GM15510 (cell line): ENCODE data around the gene EML6.

Source experiments
- POLR2A ChIP-seq: IDR thresholded peaks from 3 replicates; pipeline ENCODE4 v1.6.1; 2011; ENCODE audit warnings: borderline replicate concordance; ENCODE audit not compliant: insufficient read length; ENCODE audit errors: extremely low read depth

EML6 gene

DNA sequence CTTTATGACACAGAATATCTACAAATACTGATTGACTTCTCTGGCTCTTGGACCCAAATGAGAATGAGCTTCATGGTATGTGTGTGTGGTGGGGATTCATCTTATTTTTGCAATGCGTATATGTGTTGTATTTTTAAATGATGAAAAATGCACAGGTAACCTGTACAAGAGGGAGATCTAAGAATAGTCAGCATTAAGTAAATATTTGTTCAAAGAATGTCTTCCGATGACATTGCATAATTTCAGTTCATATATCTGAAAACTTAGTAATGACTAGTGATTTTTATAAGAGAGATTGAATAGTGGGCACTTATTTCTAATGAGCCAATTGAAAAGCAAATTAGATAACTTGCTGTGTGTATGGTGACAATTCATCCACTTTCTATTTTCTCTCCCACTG, 66.4 kb downstream of the EML6 start:
- no peak for TF ChIP-seq POLR2A

DNA sequence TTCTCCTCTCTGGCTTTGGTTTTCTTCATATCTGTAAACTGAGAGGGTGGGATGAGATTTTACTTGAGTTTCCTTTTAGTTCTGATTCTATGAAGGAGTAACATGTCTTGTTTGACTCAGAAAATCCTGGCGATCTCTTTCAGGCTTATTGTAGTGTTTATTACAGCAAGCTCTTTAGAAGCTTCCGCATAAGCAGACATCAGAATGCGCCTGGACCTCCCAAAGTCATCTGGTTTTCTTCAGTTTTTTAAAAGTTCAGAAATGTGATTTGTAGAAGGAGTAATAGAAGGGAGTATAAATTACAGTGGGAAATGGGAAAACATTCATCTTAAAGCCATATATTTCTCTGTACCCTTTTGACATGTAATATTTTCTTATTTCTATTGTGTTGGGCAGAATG, 68.4 kb downstream of the EML6 start:
- no peak for TF ChIP-seq POLR2A

DNA sequence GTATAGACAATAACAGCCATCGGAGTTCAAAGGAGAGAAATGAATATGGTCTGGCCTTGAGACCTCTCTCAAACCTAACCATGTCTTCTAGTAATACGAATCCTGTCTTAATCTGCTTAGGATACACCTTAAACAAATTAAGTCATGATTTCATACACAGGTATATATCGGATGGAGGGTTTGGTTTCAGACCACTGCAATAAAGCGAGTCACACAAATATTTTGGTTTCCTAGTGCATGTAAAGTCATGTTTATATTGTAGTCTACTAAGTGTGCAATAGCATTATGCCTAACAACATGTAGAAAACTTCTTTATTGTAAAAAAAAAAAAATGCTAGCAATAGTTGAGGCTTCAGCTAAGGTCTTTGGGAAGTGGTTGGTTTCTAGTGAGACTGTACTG, 73.8 kb downstream of the EML6 start:
- no peak for TF ChIP-seq POLR2A

DNA sequence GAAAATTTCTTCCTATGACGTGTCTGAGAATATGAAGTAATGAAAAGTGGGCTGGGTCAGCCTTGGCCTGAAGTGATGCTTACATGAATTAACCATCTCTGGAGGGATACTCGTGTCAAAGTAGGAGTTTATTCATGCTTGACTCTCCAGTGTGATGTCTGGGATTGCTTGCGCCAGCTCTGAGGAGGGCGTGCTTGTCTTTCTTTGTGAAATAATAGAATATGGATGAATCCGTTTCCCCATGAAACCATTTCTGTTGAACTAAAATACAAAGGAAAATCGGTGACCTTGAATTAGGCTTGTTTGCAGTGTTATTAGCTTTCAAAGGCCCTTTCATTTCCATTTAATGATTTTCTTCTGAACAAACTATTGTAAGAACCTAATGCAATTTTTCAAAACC, 77.9 kb downstream of the EML6 start:
- TF ChIP-seq POLR2A: no peak

DNA sequence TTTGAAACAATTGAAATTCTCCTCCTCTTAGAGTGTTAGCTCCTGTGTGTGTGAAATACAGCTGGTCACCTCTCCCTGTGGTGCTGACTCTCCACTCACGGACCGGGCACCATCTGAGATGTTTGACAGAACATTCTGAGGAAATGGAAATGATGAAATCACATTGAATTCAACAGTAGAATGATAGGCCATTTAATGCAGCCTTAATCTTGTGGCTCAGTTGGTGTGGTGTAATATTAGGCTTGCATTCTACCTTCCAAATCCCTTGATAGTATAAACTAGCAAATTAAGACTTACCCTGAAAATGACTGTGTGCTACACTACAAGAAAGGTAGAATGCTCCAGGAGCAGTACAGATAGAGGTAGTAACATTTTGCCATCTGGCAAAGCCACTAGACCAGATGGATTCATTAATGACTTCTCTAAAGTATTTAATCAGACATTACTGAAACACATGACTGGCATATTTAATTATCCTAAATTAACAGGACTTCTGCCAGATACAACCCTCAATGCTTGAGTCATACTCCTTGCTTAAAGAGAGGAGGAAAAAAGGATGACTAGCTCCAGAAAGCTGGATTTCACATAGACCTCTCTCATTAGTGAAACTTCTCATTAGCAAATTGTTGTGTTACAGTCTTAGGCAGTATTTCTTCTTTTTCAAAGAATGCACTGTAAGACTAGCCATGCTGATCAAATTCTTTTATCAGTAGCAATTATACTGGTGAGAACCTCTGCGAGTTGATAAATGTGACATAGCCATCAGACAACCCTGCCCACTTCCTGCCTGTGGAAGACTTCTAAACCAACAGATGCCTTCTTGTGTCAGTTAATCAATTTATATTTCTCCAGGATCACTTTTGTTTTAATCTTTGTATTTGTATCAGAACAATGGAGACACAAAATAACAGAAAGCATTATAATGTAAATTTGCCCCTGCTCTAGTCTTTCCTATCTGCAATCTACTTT, 80.6 kb downstream of the EML6 start:
- no peak for TF ChIP-seq POLR2A

DNA sequence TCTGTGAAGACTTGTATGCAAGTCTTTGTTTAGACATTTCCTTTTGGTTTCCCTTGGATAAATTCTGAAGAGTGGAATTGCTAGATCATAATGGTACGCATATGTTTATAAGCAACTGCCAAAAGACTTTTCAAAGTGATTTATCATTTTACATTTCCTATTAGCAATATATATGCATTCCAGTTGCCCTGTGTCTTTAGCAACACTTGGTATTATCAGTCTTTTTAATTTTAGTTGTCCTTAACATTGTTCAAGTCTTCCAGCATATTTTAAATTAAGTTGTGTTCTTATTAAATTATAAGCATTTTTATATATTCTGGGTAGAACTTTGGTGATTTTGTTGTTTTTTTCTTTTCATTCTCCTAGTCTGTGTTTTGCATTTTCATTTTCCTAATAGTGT, 81.8 kb downstream of the EML6 start:
- TF ChIP-seq POLR2A: no peak

DNA sequence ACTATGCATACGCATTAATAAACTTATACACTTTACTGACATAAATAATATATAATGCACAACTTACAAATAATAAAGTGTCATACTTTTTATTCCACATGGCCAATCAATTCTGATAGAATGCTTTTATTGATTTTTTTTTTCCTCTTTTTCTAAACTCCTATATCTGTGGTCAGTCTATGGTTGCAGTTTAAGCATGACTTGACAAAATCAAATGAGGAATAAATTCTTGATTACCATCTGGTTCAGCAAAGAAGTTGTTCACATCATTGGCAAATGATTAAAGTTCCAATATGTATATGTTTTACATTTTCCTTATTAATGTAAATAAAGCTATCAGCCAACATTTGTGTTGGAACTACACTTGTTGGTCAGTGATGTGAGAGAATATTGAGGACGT, 83.5 kb downstream of the EML6 start:
- no peak for TF ChIP-seq POLR2A

DNA sequence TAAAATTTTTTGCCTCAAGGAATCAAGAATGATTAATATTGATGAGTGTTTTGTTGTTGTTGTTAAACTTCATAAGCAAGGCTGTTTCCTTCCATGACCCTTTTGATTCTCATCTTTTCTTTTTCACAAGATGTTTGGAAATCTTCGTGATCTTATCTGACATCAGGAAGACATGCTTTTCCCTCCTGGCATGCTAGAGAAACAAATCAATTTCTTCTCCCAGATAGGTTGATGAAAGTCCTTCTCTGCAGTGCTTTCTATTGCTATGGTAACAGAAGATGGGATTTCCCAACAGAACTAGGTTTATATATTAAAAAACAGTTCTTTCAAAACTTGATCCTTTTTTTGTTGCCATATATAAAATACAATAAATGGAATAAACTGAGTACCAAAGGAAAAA, 85.2 kb downstream of the EML6 start:
- no peak for TF ChIP-seq POLR2A

DNA sequence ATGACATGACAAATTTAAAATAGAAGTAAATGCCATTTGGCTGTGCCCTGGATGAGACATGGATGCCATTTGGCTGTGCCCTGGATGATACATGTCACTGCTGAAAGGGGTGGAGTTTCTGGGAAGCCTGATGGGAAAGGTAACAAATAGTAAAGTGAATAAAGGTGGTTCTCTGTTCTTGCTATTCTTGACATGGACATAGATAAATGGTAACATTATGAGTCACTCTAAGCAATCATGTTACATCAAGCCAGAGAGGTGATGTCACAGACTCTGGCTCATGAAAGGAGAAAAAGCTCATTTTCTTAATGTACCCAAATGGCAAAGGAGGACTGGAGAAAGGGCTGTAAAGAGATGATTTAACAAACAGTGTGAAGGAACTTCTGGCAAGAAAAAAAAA, 86.4 kb downstream of the EML6 start:
- TF ChIP-seq POLR2A: no peak

DNA sequence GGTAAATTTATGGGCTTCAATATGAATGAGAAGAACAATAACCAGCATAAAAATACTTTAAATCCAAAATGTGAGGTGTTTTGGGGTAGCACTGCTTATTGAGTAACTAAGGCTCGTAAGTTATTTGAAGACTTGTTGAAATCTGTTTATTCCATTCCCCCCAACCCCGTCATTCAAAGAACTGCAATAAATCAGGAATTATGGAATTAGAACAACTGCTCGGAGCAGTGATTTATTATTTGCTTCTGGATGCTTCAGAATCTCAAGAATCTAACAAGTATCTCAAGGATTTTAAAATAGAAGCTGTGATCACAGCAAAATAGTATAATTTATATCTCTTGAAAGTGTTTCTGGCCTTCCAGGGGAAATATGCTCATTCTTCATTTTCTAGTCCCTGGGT, 86.8 kb downstream of the EML6 start:
- TF ChIP-seq POLR2A: no peak

DNA sequence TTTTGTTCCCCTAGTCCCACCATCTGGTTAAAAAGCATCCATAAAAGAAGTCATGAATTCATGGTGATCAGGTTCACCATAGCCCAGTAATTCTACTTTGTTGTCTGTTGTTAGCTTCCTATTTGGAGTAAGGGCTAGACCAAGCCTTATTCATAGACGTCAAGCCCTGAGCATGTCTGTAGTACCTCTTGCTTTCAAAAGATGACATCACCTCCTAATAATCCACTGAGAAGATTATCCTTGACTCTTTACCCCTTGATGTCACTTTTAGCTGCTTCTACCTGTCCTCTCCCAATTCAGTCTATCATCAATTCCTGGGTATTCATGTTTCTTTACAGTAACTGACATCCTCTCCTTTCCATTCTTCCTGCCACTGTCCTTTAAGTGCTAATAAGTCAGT, 90.1 kb downstream of the EML6 start:
- no peak for TF ChIP-seq POLR2A

DNA sequence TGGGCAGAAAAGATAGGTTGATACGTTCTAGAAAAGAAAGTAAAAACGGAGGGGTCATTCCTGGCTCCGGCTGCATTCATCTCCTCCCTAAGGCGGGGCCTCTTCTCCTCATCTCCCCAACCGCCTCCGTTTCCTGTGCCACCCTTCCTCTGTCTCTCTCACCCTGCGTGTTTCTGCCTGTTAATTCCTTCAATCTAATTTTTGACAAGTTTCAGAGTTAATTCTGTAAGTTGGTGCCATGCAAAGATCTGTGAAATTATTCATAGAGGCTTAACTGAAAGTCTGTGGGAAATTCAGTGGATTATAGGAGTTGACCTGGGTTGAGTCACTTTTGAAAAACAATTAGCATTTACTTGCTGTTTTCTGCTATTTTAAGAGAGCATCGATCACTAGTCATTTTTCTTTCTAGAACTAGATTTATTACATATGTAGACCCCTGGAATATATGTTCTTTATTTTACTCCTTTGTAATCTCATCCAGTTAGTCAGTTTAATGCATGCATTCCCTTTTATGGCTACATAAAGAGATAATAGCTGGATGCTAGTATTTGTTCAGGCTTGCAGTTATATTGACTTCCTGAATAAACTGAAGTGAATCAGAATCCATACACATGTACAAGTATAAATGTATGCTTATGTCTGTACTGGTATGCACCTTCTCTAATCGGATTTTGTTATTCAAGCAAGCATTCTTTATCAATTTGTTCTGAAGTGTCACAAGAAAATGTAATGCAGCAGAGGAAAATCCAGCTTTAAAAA, 91.1 kb downstream of the EML6 start:
- no peak for TF ChIP-seq POLR2A

DNA sequence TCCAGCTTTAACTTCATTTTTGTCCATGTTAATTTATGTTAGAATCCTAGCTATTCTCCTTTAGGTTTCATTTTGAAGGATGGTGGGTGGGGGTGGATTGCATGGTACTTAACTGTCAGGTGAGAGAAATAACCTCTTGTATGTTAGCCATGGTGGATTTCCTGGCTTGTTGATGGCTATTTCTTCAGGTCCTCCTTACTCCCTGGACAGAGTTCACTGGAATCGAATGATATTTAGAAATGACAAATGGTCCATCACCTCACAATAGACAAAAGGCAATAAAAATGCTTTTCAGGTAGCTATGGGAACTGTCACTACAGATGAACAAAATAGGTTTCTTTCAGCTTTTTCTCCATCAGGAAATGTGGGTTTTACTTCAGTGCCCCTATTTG, 91.7 kb downstream of the EML6 start:
- no peak for TF ChIP-seq POLR2A

DNA sequence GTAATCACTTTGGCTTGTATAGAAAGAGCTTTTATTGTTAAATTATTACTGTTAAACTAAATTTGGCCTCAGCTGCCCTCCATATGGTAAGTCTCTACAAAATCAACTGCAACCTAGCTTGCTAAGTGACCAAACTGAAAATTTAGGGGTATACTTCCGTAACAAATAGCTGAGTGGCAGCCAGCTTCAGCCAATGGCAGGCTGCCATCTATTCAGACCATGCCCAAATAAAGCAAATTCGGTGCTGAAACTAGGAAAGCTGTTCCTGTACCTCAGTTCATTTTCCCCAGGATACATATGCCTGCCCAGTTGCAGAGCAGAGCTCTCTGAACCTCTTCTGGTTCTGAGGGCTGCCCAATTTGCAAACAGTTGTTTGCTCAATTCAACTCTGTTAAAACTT, 94.8 kb downstream of the EML6 start:
- no peak for TF ChIP-seq POLR2A

DNA sequence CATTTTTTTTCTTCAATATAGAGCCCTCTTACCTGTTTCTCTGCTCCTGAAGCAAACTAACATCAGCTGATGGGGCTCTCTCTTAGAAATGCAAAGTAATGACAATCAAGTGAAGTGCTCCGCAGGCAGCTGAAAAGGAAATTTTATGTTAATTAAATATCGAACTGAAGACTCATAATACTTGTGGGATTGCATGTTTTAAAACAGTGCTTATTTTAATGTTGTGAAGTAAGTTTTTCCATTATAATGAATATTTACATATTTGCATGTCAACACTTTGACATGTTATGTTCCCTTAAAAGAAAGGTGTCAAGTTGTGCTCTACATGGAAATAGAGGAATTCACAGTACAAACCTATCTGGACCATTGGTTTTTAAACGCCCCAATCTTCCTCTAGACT, 97.1 kb downstream of the EML6 start:
- TF ChIP-seq POLR2A: no peak

DNA sequence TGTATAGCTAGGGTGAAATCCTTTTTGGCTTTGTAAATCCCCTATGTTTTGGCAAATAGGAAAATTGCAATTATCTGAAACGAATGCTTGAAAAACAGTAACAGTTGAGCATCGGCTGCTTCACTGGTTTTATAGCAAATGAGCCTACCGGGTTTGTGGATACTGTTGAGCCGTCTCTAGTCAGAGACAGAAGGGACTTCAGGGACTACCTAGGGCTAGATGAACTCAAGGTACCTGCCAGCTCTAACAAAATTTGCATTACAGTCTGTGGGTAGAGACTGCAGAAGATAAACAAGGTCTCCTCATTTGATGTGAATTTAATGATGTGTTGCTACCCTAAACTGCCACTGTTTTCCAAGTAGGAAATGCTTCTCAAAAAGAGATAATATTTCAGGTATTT, 101.1 kb downstream of the EML6 start:
- TF ChIP-seq POLR2A: no peak
